SK-N-MC (cell line): Measurements from ENCODE around the gene SYK.
A peak's percentile ranks its signal among the peaks of the same experiment; 100 is the strongest.
"Not testable (repeated sequence)": the region's sequence is repeated elsewhere in the genome, so short reads cannot be mapped to it uniquely, and the experiment has no call there.

ENCODE experiments used
- DNase-seq: peaks from one replicate; pipeline ENCODE4 v3.0.0-alpha.2; 2011; ENCODE audit warnings: low read depth, low spot score
- H3K27ac ChIP-seq: fragments of 200-600 bp; sonication (generic); 2 replicates; pipeline ENCODE4 v1.5.1; 2016; ENCODE audit warnings: mixed run types
- H3K36me3 ChIP-seq: fragments of 200-600 bp; sonication (generic); 2 replicates; pipeline ENCODE4 v1.6.1; 2017; ENCODE audit warnings: antibody characterized with exemption, low read length, mixed read lengths; ENCODE audit not compliant: insufficient read depth
- H3K4me3 ChIP-seq: fragments of 200-600 bp; sonication (generic); 2 replicates; pipeline ENCODE4 v1.5.1; 2016
- H3K9ac ChIP-seq: fragments of 200-600 bp; sonication (generic); 2 replicates; pipeline ENCODE4 v1.8.0; 2017; ENCODE audit warnings: mixed run types, mixed read lengths; ENCODE audit not compliant: insufficient read length
- H3K9me3 ChIP-seq: fragments of 200-600 bp; sonication (generic); 2 replicates; pipeline ENCODE4 v1.6.1; 2017; ENCODE audit warnings: low read depth, mild to moderate bottlenecking, antibody characterized with exemption, low read length, moderate library complexity, mixed read lengths
- EZH2 ChIP-seq: fragments of 200-600 bp; sonication (generic); IDR thresholded peaks from one replicate; pipeline ENCODE4 v1.6.1; 2017; ENCODE audit warnings: antibody characterized with exemption
- FOXP2 ChIP-seq: optimal IDR thresholded peaks from 2 replicates; pipeline ENCODE3; 2011; ENCODE audit warnings: mild to moderate bottlenecking, moderate library complexity; ENCODE audit not compliant: insufficient read depth; ENCODE audit errors: extremely low read length, control extremely low read depth
- POLR2AphosphoS5 ChIP-seq: IDR thresholded peaks from 2 replicates; pipeline ENCODE4 v1.6.1; 2012; ENCODE audit warnings: mild to moderate bottlenecking, low read depth, low read length, borderline replicate concordance

Gene SYK

GRCh38 chr9:90814355-90814754 lies 12.7 kb downstream of the SYK start:
- no peak overlapping the region for H3K27ac ChIP-seq
- no peak for DNase-seq
- TF ChIP-seq EZH2 (no peak), POLR2AphosphoS5 (no peak), FOXP2 (no peak)
- H3K9ac ChIP-seq = no peak overlapping the region
- H3K4me3 ChIP-seq = no peak overlapping the region
- peaks cover 3% of the 10 kb centered on the region; the same call in 1 of the 2 replicates for H3K9me3 ChIP-seq
- H3K36me3 ChIP-seq = no peaks in the 10 kb centered on the region

- Histone ChIP-seq H3K4me3 (peak overlapping the region; percentile 29), H3K9me3 (peaks cover 3% of the 10 kb centered on the region; the same call in 1 of the 2 replicates), H3K36me3 (no peaks in the 10 kb centered on the region), H3K27ac (no peak overlapping the region), H3K9ac (no peak overlapping the region)
- peak; percentile 6 for DNase-seq
- no peak for TF ChIP-seq POLR2AphosphoS5
- no peak for TF ChIP-seq FOXP2
- no peak for TF ChIP-seq EZH2
Observed at GRCh38 chr9:90815183-90815943, 13.7 kb downstream of the SYK start.

GRCh38 chr9:90815944-90816357 lies 14.3 kb downstream of the SYK start:
- H3K36me3 ChIP-seq = no peaks in the 10 kb centered on the region
- TF ChIP-seq FOXP2 = no peak
- TF ChIP-seq EZH2 = no peak
- TF ChIP-seq POLR2AphosphoS5 = no peak
- H3K4me3 ChIP-seq = peak overlapping the region; percentile 29
- H3K9me3 ChIP-seq = peaks cover 3% of the 10 kb centered on the region; the same call in 1 of the 2 replicates
- no peak for DNase-seq
- no peak overlapping the region for H3K27ac ChIP-seq
- no peak overlapping the region for H3K9ac ChIP-seq

- Histone ChIP-seq H3K4me3 (no peak overlapping the region), H3K9ac (no peak overlapping the region), H3K27ac (no peak overlapping the region), H3K36me3 (no peaks in the 10 kb centered on the region), H3K9me3 (peaks cover 3% of the 10 kb centered on the region; the same call in 1 of the 2 replicates)
- DNase-seq = no peak
- TF ChIP-seq FOXP2 = no peak
Observed at GRCh38 chr9:90816690-90817089, 15.1 kb downstream of the SYK start.

GRCh38 chr9:90818279-90818678 lies 16.7 kb downstream of the SYK start:
- peaks cover 3% of the 10 kb centered on the region; the same call in 1 of the 2 replicates for H3K9me3 ChIP-seq
- DNase-seq = no peak
- H3K36me3 ChIP-seq = no peaks in the 10 kb centered on the region
- no peak overlapping the region for H3K4me3 ChIP-seq
- no peak overlapping the region for H3K9ac ChIP-seq
- H3K27ac ChIP-seq = no peak overlapping the region
- TF ChIP-seq FOXP2 = no peak
- no peak for TF ChIP-seq EZH2
- no peak for TF ChIP-seq POLR2AphosphoS5

GRCh38 chr9:90820406-90820805 lies 18.8 kb downstream of the SYK start:
- not testable (repeated sequence) for H3K36me3 ChIP-seq, H3K9ac ChIP-seq, H3K4me3 ChIP-seq, H3K9me3 ChIP-seq, DNase-seq, H3K27ac ChIP-seq

- not testable (repeated sequence) for H3K9ac ChIP-seq, DNase-seq, H3K4me3 ChIP-seq, H3K9me3 ChIP-seq, H3K36me3 ChIP-seq, H3K27ac ChIP-seq
Observed at GRCh38 chr9:90821236-90821635, 19.6 kb downstream of the SYK start.

GRCh38 chr9:90821697-90822096 lies 20.1 kb downstream of the SYK start:
- no peak overlapping the region for H3K27ac ChIP-seq

GRCh38 chr9:90822866-90823265 lies 21.2 kb downstream of the SYK start:
- H3K4me3 ChIP-seq = no peak overlapping the region
- no peaks in the 10 kb centered on the region for H3K36me3 ChIP-seq
- DNase-seq = no peak
- no peaks in the 10 kb centered on the region for H3K9me3 ChIP-seq
- no peak overlapping the region for H3K9ac ChIP-seq
- TF ChIP-seq FOXP2 (no peak), POLR2AphosphoS5 (no peak), EZH2 (no peak)
- H3K27ac ChIP-seq = no peak overlapping the region

More at GRCh38 chr9:90821697-90822096, 20.1 kb downstream of the SYK start:
- TF ChIP-seq FOXP2 (no peak), EZH2 (no peak), POLR2AphosphoS5 (no peak)
- H3K4me3 ChIP-seq = no peak overlapping the region
- H3K9me3 ChIP-seq = peaks cover under 1% of the 10 kb centered on the region; the same call in 1 of the 2 replicates
- no peaks in the 10 kb centered on the region for H3K36me3 ChIP-seq
- no peak overlapping the region for H3K9ac ChIP-seq
- DNase-seq = no peak
